ENCODE measurements around the gene CRISPLD2. TPM values are rescaled to one million over a fixed set of nuclear protein-coding genes. Genes with fewer than 3 reads are reported as not detected.

The CRISPLD2 gene
- total RNA-seq, 2 experiments from 2014 or later: 2.0 to 2.6 TPM

DNA sequence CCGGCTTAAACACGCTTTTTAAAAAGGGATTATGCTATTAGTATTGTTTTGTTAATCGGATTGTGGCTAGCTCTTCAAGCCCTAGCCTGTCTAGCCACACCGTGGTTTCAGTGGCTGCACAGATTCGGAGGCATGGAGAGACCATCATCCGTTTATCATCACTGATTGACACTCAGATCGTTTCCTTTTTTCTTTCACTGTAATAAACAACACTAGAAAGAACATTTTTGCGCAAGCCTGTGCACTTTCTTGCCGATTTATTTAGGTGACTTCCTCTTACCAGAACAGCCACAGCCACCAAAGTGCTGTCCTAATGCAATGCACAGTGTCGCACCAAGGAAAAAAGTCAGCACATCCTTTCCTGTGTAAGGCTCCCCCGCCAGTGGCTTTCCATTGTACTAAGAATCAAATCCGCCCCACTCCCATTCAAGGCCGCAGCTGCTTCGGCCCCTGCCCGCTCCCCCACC is 78.2 kb downstream of the CRISPLD2 start:
- Mint-ChIP-seq H3K9me3 (no peaks in the 10 kb centered on the region), H3K36me3 (ENCODE audit: low read depth) (no peaks in the 10 kb centered on the region), H3K4me1 (ENCODE audit: low read depth) (no peaks in the 10 kb centered on the region), H3K27ac (no peak overlapping the region), H3K4me3 (no peak overlapping the region), H3K27me3 (peaks cover 4% of the 10 kb centered on the region)
- peaks cover 0 to 3% of the 10 kb centered on the region in 2 experiments for H3K9me3 ChIP-seq (ENCODE audit: control insufficient read depth in 1 of 2, insufficient read depth in 1 of 2, low read length in 2 of 2)
- TF ChIP-seq CTCF (IDR thresholded peaks at IDR 0.05): no peak
- H3K4me1 ChIP-seq (ENCODE audit: insufficient read depth, low read length): no peaks in the 10 kb centered on the region
- no peaks in the 10 kb centered on the region for H3K36me3 ChIP-seq (ENCODE audit: insufficient read depth, low read length)
- DNase-seq: peak in 2 of 14 experiments; percentile 55 to 64
- no peak overlapping the region for H3K27ac ChIP-seq (ENCODE audit: low read depth in 1 of 2, low read length in 2 of 2)
- POLR2A ChIA-PET: no interaction called here
- no peak overlapping the region for H3K4me3 ChIP-seq (ENCODE audit: low read length)
- ATAC-seq (ENCODE audit: poor library complexity): no peak
- CTCF ChIA-PET: no interaction called here
- intact Hi-C loops (cut with DNase I, micrococcal nuclease): no loop called here
- H3K27me3 ChIP-seq (ENCODE audit: control insufficient read depth in 1 of 2, insufficient read depth in 2 of 2, low read length in 2 of 2): peaks cover 0 to 2% of the 10 kb centered on the region in 2 experiments

- ATAC-seq (ENCODE audit: poor library complexity) (no peak), DNase-seq (peak in 2 of 14 experiments; percentile 58 to 69)
- Mint-ChIP-seq H3K27ac (no peak overlapping the region), H3K9me3 (no peaks in the 10 kb centered on the region), H3K27me3 (peaks cover 4% of the 10 kb centered on the region), H3K36me3 (ENCODE audit: low read depth) (no peaks in the 10 kb centered on the region), H3K4me3 (no peak overlapping the region), H3K4me1 (ENCODE audit: low read depth) (no peaks in the 10 kb centered on the region)
- Histone ChIP-seq H3K36me3 (ENCODE audit: insufficient read depth, low read length) (no peaks in the 10 kb centered on the region), H3K4me3 (ENCODE audit: low read length) (no peak overlapping the region), H3K27ac (ENCODE audit: low read depth in 1 of 2, low read length in 2 of 2) (no peak overlapping the region), H3K4me1 (ENCODE audit: insufficient read depth, low read length) (no peaks in the 10 kb centered on the region), H3K9me3 (ENCODE audit: control insufficient read depth in 1 of 2, insufficient read depth in 1 of 2, low read length in 2 of 2) (peaks cover 0 to 3% of the 10 kb centered on the region in 2 experiments), H3K27me3 (ENCODE audit: control insufficient read depth in 1 of 2, insufficient read depth in 2 of 2, low read length in 2 of 2) (peaks cover 0 to 2% of the 10 kb centered on the region in 2 experiments)
- ChIA-PET CTCF (no interaction called here), POLR2A (no interaction called here)
- no peak for TF ChIP-seq CTCF (IDR thresholded peaks at IDR 0.05)
- intact Hi-C loops (cut with DNase I, micrococcal nuclease): no loop called here
These were observed 78.7 kb downstream of the CRISPLD2 start for GRCh38 chr16:84898447-84898846.

DNA sequence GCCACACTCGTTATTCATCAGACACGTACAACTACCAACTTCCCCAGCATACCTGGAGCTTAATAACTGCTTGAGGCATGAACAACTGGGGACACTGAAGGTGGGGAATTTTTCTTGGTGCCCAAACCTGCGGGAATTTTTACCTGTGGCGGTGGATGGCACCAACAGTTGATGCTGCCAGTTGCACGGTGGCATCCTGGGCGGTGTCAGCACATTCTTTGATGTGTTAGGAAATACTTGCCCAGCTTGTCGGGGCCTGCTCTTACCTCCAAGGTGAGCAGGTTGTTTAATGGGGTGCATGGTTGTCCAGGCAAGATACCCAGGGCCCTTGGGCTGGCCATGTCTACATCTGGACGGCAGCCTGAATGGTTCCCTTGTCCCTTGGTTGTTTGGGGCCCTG is 79.6 kb downstream of the CRISPLD2 start:
- no peak overlapping the region for H3K4me3 Mint-ChIP-seq
- Histone ChIP-seq H3K9me3 (ENCODE audit: control insufficient read depth in 1 of 2, insufficient read depth in 1 of 2, low read length in 2 of 2) (no peaks in the 10 kb centered on the region), H3K36me3 (ENCODE audit: insufficient read depth, low read length) (no peaks in the 10 kb centered on the region), H3K4me3 (ENCODE audit: low read length) (no peak overlapping the region), H3K4me1 (ENCODE audit: insufficient read depth, low read length) (no peaks in the 10 kb centered on the region), H3K27ac (ENCODE audit: low read depth in 1 of 2, low read length in 2 of 2) (no peak overlapping the region), H3K27me3 (ENCODE audit: control insufficient read depth in 1 of 2, insufficient read depth in 2 of 2, low read length in 2 of 2) (peaks cover 0 to 2% of the 10 kb centered on the region in 2 experiments)
- intact Hi-C loops (cut with DNase I, micrococcal nuclease): no loop called here
- H3K4me1 Mint-ChIP-seq (ENCODE audit: low read depth): no peaks in the 10 kb centered on the region
- no peak for DNase-seq
- CTCF ChIA-PET: no interaction called here
- no peak for ATAC-seq (ENCODE audit: poor library complexity)
- no peaks in the 10 kb centered on the region for H3K36me3 Mint-ChIP-seq (ENCODE audit: low read depth)
- TF ChIP-seq CTCF (IDR thresholded peaks at IDR 0.05): no peak
- POLR2A ChIA-PET: no interaction called here
- H3K27ac Mint-ChIP-seq: no peak overlapping the region
- peaks cover 4% of the 10 kb centered on the region for H3K27me3 Mint-ChIP-seq
- H3K9me3 Mint-ChIP-seq: no peaks in the 10 kb centered on the region
